Upper lobe of left lung (tissue), 6 donors: ENCODE measurements around the gene HDDC2. TPM values are rescaled to one million over a fixed set of nuclear protein-coding genes. Genes with fewer than 3 reads are reported as not detected.
A peak's percentile ranks its signal among the peaks of the same experiment; 100 is the strongest.

ENCODE experiments used
- ATAC-seq, 2 donors: fragments of 200-7000 bp; cut with Tn5 transposase; one replicate each; pipeline ENCODE4 v1.9.1; 2022; ENCODE audit warnings: mild to moderate bottlenecking in 2 of 2, moderate library complexity in 2 of 2; ENCODE audit not compliant: low FRiP score in 2 of 2
- DNase-seq, 2 donors: peaks; one replicate each; pipeline ENCODE4 v3.0.0-alpha.2; 2019 to 2020
- H3K27ac ChIP-seq, 4 donors: fragments of 200-600 bp; sonication (generic); one replicate each; pipeline ENCODE4 v1.5.1; 2016 to 2019
- H3K27me3 ChIP-seq, 4 donors: fragments of 200-600 bp; sonication (generic); one replicate each; pipeline ENCODE4 v1.5.1; 2017 to 2019
- H3K36me3 ChIP-seq, 4 donors: fragments of 200-600 bp; sonication (generic); one replicate each; pipeline ENCODE4 v1.5.1; 2016 to 2019
- H3K4me1 ChIP-seq, 4 donors: fragments of 200-600 bp; sonication (generic); one replicate each; pipeline ENCODE4 v1.5.1; 2018 to 2019
- H3K4me3 ChIP-seq, 4 donors: fragments of 200-600 bp; sonication (generic); one replicate each; pipeline ENCODE4 v1.5.1; 2017 to 2019; ENCODE audit warnings: mild to moderate bottlenecking in 2 of 4, moderate library complexity in 1 of 4
- H3K9me3 ChIP-seq, 4 donors: fragments of 200-600 bp; sonication (generic); one replicate each; pipeline ENCODE4 v1.5.1; 2018 to 2019
- CTCF ChIP-seq, 6 experiments: fragments of 450-650 bp in 4 of 6; fragments of 200-600 bp in 2 of 6; sonication (generic) in 2 of 6; IDR thresholded peaks; one replicate each; pipeline ENCODE4 v1.5.1; 2016 to 2019; ENCODE audit warnings: antibody characterized with exemption in 6 of 6
- EP300 ChIP-seq, 4 donors: sonication (generic); formaldehyde crosslinking; IDR thresholded peaks; one replicate each; pipeline ENCODE4 v1.5.1; 2017; ENCODE audit warnings: antibody characterized with exemption in 4 of 4, control low read depth in 2 of 4
- POLR2A ChIP-seq, 4 donors: fragments of 450-650 bp; IDR thresholded peaks; one replicate each; pipeline ENCODE4 v1.5.1; 2016 to 2017; ENCODE audit warnings: antibody characterized with exemption in 4 of 4, mild to moderate bottlenecking in 2 of 4
- POLR2AphosphoS5 ChIP-seq, 2 donors: sonication (generic); formaldehyde crosslinking; IDR thresholded peaks; one replicate each; pipeline ENCODE4 v1.5.1; 2017; ENCODE audit warnings: antibody characterized with exemption in 2 of 2
- WGBS, 2 donors: methylation state at CpG; one replicate each; pipeline ENCODE4 v1.1.5; 2017 to 2018; 5-methylcytosine and 5-hydroxymethylcytosine counted together
- total RNA-seq, 6 donors: library from RNA; depleted of rRNA in 4 of 6; stranded (reverse); fragments of >200 nt in 4 of 6; gene quantifications; one replicate each; pipeline versions ENCODE4 v1.1.0 to v1.2.1, GENCODE V29; 2016 to 2021
- donor health status: DM: no; HTN: no; CAD: no; lungs with moderate emphysema.
- donor health status: DM: no; HTN: yes; CAD: no; lungs with severe emphysema.

Gene HDDC2
- total RNA-seq, 6 donors from 2014 or later: 31.4 to 57.5 (median 47.4) TPM

- Histone ChIP-seq H3K4me3 (no peak overlapping the region), H3K9me3 (no peaks in the 10 kb centered on the region), H3K36me3 (peaks cover 4 to 54% (median 7%) of the 10 kb centered on the region in 4 donors), H3K27me3 (no peaks in the 10 kb centered on the region), H3K27ac (no peak overlapping the region), H3K4me1 (peaks cover 0 to 10% (median 6%) of the 10 kb centered on the region in 4 donors)
- 66 to 70% methylated on average over 3 of the region's 3 CpGs for WGBS, 2 donors
- TF ChIP-seq CTCF (IDR thresholded peaks at IDR 0.05): no peak
- no peak for TF ChIP-seq EP300 (IDR thresholded peaks at IDR 0.05)
- TF ChIP-seq POLR2A (IDR thresholded peaks at IDR 0.05): no peak
- TF ChIP-seq POLR2AphosphoS5 (IDR thresholded peaks at IDR 0.05): no peak
- ATAC-seq (no peak), DNase-seq (no peak)
Measured at GRCh38 chr6:125294925-125295324, 6.8 kb downstream of the HDDC2 start.

GRCh38 chr6:125294036-125294435, 7.7 kb downstream of the HDDC2 start:
- TF ChIP-seq EP300 (IDR thresholded peaks at IDR 0.05) (no peak), POLR2A (IDR thresholded peaks at IDR 0.05) (no peak), POLR2AphosphoS5 (IDR thresholded peaks at IDR 0.05) (no peak), CTCF (IDR thresholded peaks at IDR 0.05) (no peak)
- ATAC-seq (no peak), DNase-seq (no peak)
- no peak overlapping the region for H3K4me3 ChIP-seq
- no peak overlapping the region for H3K27ac ChIP-seq
- no peaks in the 10 kb centered on the region for H3K27me3 ChIP-seq
- H3K36me3 ChIP-seq: peaks cover 4 to 54% (median 7%) of the 10 kb centered on the region in 4 donors
- WGBS, 2 donors: 91 to 94% methylated on average over 1 of the region's 1 CpG
- peaks cover 0 to 6% (median 0%) of the 10 kb centered on the region in 4 donors for H3K4me1 ChIP-seq
- no peaks in the 10 kb centered on the region for H3K9me3 ChIP-seq

- peaks cover 0 to 6% (median 0%) of the 10 kb centered on the region in 4 donors for H3K4me1 ChIP-seq
- H3K27me3 ChIP-seq: no peaks in the 10 kb centered on the region
- no peak overlapping the region for H3K27ac ChIP-seq
- ATAC-seq: no peak
- H3K4me3 ChIP-seq: no peak overlapping the region
- peaks cover 4 to 54% (median 7%) of the 10 kb centered on the region in 4 donors for H3K36me3 ChIP-seq
- no peaks in the 10 kb centered on the region for H3K9me3 ChIP-seq
- WGBS, 2 donors: 89 to 96% methylated on average over 3 of the region's 3 CpGs
- TF ChIP-seq POLR2AphosphoS5 (IDR thresholded peaks at IDR 0.05): no peak
- TF ChIP-seq CTCF (IDR thresholded peaks at IDR 0.05): no peak
- TF ChIP-seq EP300 (IDR thresholded peaks at IDR 0.05): no peak
- no peak for TF ChIP-seq POLR2A (IDR thresholded peaks at IDR 0.05)
- DNase-seq: no peak
Measured at GRCh38 chr6:125293587-125293986, 8.2 kb downstream of the HDDC2 start.

- Histone ChIP-seq H3K27ac (no peak overlapping the region), H3K9me3 (peaks cover 0 to 8% (median 5%) of the 10 kb centered on the region in 4 donors), H3K4me1 (no peaks in the 10 kb centered on the region), H3K27me3 (no peaks in the 10 kb centered on the region), H3K36me3 (peaks cover 0 to 35% (median 10%) of the 10 kb centered on the region in 4 donors), H3K4me3 (no peak overlapping the region)
- ATAC-seq: peak in 1 of 2 donors; percentile 53
- WGBS, 2 donors: 97% methylated on average over 9 of the region's 9 CpGs
- TF ChIP-seq EP300 (IDR thresholded peaks at IDR 0.05): no peak
- no peak for TF ChIP-seq POLR2A (IDR thresholded peaks at IDR 0.05)
- TF ChIP-seq POLR2AphosphoS5 (IDR thresholded peaks at IDR 0.05): no peak
- TF ChIP-seq CTCF (IDR thresholded peaks at IDR 0.05): no peak
- peak in 1 of 2 donors; percentile 43 for DNase-seq
Measured at GRCh38 chr6:125287718-125288117, 14.0 kb downstream of the HDDC2 start.

- Histone ChIP-seq H3K4me1 (no peaks in the 10 kb centered on the region), H3K36me3 (peaks cover 0 to 26% (median 8%) of the 10 kb centered on the region in 4 donors), H3K9me3 (peaks cover 0 to 8% (median 5%) of the 10 kb centered on the region in 4 donors), H3K4me3 (no peak overlapping the region), H3K27ac (no peak overlapping the region), H3K27me3 (no peaks in the 10 kb centered on the region)
- DNase-seq (no peak), ATAC-seq (no peak)
- TF ChIP-seq POLR2AphosphoS5 (IDR thresholded peaks at IDR 0.05) (no peak), CTCF (IDR thresholded peaks at IDR 0.05) (no peak), EP300 (IDR thresholded peaks at IDR 0.05) (no peak), POLR2A (IDR thresholded peaks at IDR 0.05) (no peak)
- 93 to 100% methylated on average over 1 of the region's 1 CpG for WGBS, 2 donors
Measured at GRCh38 chr6:125285936-125286335, 15.8 kb downstream of the HDDC2 start.
